ENCODE results near the gene USP31. TPM values are rescaled to one million over a fixed set of nuclear protein-coding genes. Genes with fewer than 3 reads are reported as not detected.

USP31 gene
- total and polyA plus RNA-seq, 2 of the 8 experiments (the other 6 are each of a cell fraction or from before 2014, with no cell fraction given) = 6.7 to 19.0 TPM

- H3K36me3 ChIP-seq (ENCODE audit: control insufficient read depth in 2 of 4, insufficient read depth in 4 of 4, low read length in 3 of 4) = no peaks in the 10 kb centered on the region; a peak in 1 of 8 replicates
- no peak overlapping the region for H2BK20ac ChIP-seq (ENCODE audit: low read length)
- peaks cover 0 to 11% (median 11%) of the 10 kb centered on the region in 4 experiments; a peak in 4 of 7 replicates for H3K4me1 ChIP-seq (replicated peaks in 1 of 4; ENCODE audit: control insufficient read depth in 3 of 4, insufficient read depth in 4 of 4, low read length in 3 of 4)
- TF ChIP-seq PHF8 (conservative IDR thresholded peaks at IDR 0.05; ENCODE audit: low read depth, low read length) (no peak), CREB1 (IDR thresholded peaks at IDR 0.05) (no peak), TAF1 (IDR thresholded peaks at IDR 0.05; ENCODE audit: low read depth, low read length) (no peak), HDAC6 (IDR thresholded peaks at IDR 0.05; ENCODE audit: low read depth, low read length) (no peak), NRF1 (IDR thresholded peaks at IDR 0.05; ENCODE audit: low read depth, low read length) (no peak), ATF2 (IDR thresholded peaks at IDR 0.05; ENCODE audit: low read length) (no peak), CHD1 (IDR thresholded peaks at IDR 0.05; ENCODE audit: low read depth, low read length) (no peak), POLR2AphosphoS5 (IDR thresholded peaks at IDR 0.05; ENCODE audit: low read depth, low read length) (no peak), POLR2A (IDR thresholded peaks at IDR 0.05; ENCODE audit: control extremely low read depth in 1 of 2, low read depth in 2 of 2, low read length in 2 of 2) (no peak)
- TF ChIP-seq, protein P1, sequence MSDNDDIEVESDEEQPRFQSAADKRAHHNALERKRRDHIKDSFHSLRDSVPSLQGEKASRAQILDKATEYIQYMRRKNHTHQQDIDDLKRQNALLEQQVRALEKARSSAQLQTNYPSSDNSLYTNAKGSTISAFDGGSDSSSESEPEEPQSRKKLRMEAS (IDR thresholded peaks at IDR 0.05) = no peak
- TF ChIP-seq, protein P2, sequence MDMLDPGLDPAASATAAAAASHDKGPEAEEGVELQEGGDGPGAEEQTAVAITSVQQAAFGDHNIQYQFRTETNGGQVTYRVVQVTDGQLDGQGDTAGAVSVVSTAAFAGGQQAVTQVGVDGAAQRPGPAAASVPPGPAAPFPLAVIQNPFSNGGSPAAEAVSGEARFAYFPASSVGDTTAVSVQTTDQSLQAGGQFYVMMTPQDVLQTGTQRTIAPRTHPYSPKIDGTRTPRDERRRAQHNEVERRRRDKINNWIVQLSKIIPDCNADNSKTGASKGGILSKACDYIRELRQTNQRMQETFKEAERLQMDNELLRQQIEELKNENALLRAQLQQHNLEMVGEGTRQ (IDR thresholded peaks at IDR 0.05; ENCODE audit: low read length) = no peak
Observed at GRCh38 chr16:23121024-23121423, 28.2 kb downstream of the USP31 start.

More at GRCh38 chr16:23121024-23121423, 28.2 kb downstream of the USP31 start:
- ChIA-PET CTCF (ENCODE audit: partially characterized antibody) (no interaction called here), POLR2A (ENCODE audit: partially characterized antibody) (no interaction called here)
- H3K4me2 ChIP-seq (ENCODE audit: insufficient read depth in 1 of 2, low read depth in 2 of 2, low read length in 2 of 2) = 0 out of 4 replicates have a peak overlapping the region, but pooled peaks of 1 of the 2 experiments have one; percentile 2
- no peak overlapping the region for H3K56ac ChIP-seq (replicated peaks; ENCODE audit: insufficient read length, low read depth, low read length)
- no peak overlapping the region for H4K8ac ChIP-seq (ENCODE audit: extremely low read depth, insufficient read depth, low read length)
- no peak overlapping the region for H3K14ac ChIP-seq (ENCODE audit: insufficient read length)
- H3K4me3 ChIP-seq (ENCODE audit: extremely low read depth in 1 of 4, insufficient read depth in 2 of 4, low read depth in 3 of 4, low read length in 4 of 4) = no peak overlapping the region
- no peak overlapping the region for H2BK12ac ChIP-seq (ENCODE audit: low read depth, low read length)
- H2BK5ac ChIP-seq (ENCODE audit: low read depth, low read length) = no peak overlapping the region
- WGBS, 2 experiments (ENCODE audit: extremely low coverage in 1 of 2, insufficient coverage in 1 of 2, insufficient read length in 1 of 2, insufficient replicate concordance in 2 of 2, low coverage in 1 of 2, low lambda C conversion rate in 2 of 2, missing lambda C conversion rate in 1 of 2) = 79% methylated on average over 3 of the region's 3 CpGs; no CpG with 5 or more reads in 1 of the 2 experiments
- FAIRE-seq = no peak
- no peak overlapping the region for H3K4ac ChIP-seq (replicated peaks; ENCODE audit: insufficient read length, low read depth, low read length)
- no peaks in the 10 kb centered on the region for H3K27me3 ChIP-seq (replicated peaks in 1 of 4; ENCODE audit: control insufficient read depth in 3 of 4, extremely low read depth in 1 of 4, insufficient read depth in 3 of 4, low read length in 3 of 4)
- H3K79me1 ChIP-seq (ENCODE audit: low read depth, low read length) = peaks cover 3% of the 10 kb centered on the region; the same call in 1 of the 2 replicates
- no peak overlapping the region for H3K9ac ChIP-seq (replicated peaks in 1 of 4; ENCODE audit: extremely low read depth in 1 of 4, low read depth in 3 of 4, low read length in 3 of 4)
- H4K91ac ChIP-seq (replicated peaks; ENCODE audit: insufficient read length, low read length) = no peak overlapping the region
- H4K20me1 ChIP-seq (replicated peaks in 1 of 2; ENCODE audit: control insufficient read depth in 1 of 2, insufficient read depth in 2 of 2, low read length in 2 of 2) = peaks cover 5 to 9% of the 10 kb centered on the region in 2 experiments
- DNase-seq (ENCODE audit: low read depth in 1 of 2, low spot score in 2 of 2) = no peak
- H2BK120ac ChIP-seq (replicated peaks; ENCODE audit: low read depth, low read length) = no peak overlapping the region
- no peak overlapping the region for H3K23ac ChIP-seq (ENCODE audit: insufficient read length)
- H2BK15ac ChIP-seq (ENCODE audit: low read length) = no peak overlapping the region
- no peak overlapping the region for H3K18ac ChIP-seq (ENCODE audit: extremely low read depth, low read length)
- H3K79me2 ChIP-seq (ENCODE audit: control insufficient read depth in 1 of 2, insufficient read depth in 2 of 2, low read length in 2 of 2) = peaks cover 4 to 90% of the 10 kb centered on the region in 2 experiments
- no peak overlapping the region for H4K5ac ChIP-seq (ENCODE audit: insufficient read length, low read depth, low read length)
- H2AK5ac ChIP-seq (ENCODE audit: low read depth, low read length) = no peak overlapping the region
- no peaks in the 10 kb centered on the region for H3K23me2 ChIP-seq (ENCODE audit: low read depth, low read length)
- no peak overlapping the region for H3K27ac ChIP-seq (ENCODE audit: low read depth, low read length)
- no peak overlapping the region for H2AFZ ChIP-seq (ENCODE audit: low read length)
- no peaks in the 10 kb centered on the region for H3K9me3 ChIP-seq (ENCODE audit: insufficient read depth in 2 of 2, low read depth in 1 of 2, low read length in 1 of 2)
